Kidney capillary endothelial cell (primary cell): ENCODE data around the gene SEMA3A.
"Not testable (repeated sequence)": the region's sequence is repeated elsewhere in the genome, so short reads cannot be mapped to it uniquely, and the experiment has no call there.

Source experiments
- DNase-seq: peaks from one replicate; pipeline ENCODE4 v3.0.0-alpha.2; 2018; ENCODE audit warnings: low spot score

Gene SEMA3A

GRCh38 chr7:84152995-84153394 lies 41.6 kb downstream of the SEMA3A start:
- no peak for DNase-seq

- DNase-seq = not testable (repeated sequence)
Observed at GRCh38 chr7:84150370-84150769, 44.2 kb downstream of the SEMA3A start.

GRCh38 chr7:84149573-84149972 lies 45.0 kb downstream of the SEMA3A start:
- no peak for DNase-seq

GRCh38 chr7:84145892-84146291 lies 48.7 kb downstream of the SEMA3A start:
- no peak for DNase-seq

GRCh38 chr7:84144935-84145334 lies 49.7 kb downstream of the SEMA3A start:
- no peak for DNase-seq

GRCh38 chr7:84144480-84144879 lies 50.1 kb downstream of the SEMA3A start:
- no peak for DNase-seq

- DNase-seq = no peak
Observed at GRCh38 chr7:84142726-84143125, 51.9 kb downstream of the SEMA3A start.

- DNase-seq = no peak
Observed at GRCh38 chr7:84139986-84140729, 54.4 kb downstream of the SEMA3A start.

- DNase-seq = no peak
Observed at GRCh38 chr7:84138411-84138810, 56.2 kb downstream of the SEMA3A start.

- no peak for DNase-seq
Observed at GRCh38 chr7:84137812-84138211, 56.8 kb downstream of the SEMA3A start.

GRCh38 chr7:84136809-84137208 lies 57.8 kb downstream of the SEMA3A start:
- no peak for DNase-seq

GRCh38 chr7:84136336-84136735 lies 58.3 kb downstream of the SEMA3A start:
- DNase-seq = no peak

- DNase-seq = no peak
Observed at GRCh38 chr7:84134169-84134568, 60.4 kb downstream of the SEMA3A start.

GRCh38 chr7:84125654-84126053 lies 68.9 kb downstream of the SEMA3A start:
- no peak for DNase-seq

GRCh38 chr7:84123965-84124547 lies 70.5 kb downstream of the SEMA3A start:
- peak; percentile 36 for DNase-seq

- no peak for DNase-seq
Observed at GRCh38 chr7:84122582-84123360, 71.8 kb downstream of the SEMA3A start.

- DNase-seq = no peak
Observed at GRCh38 chr7:84117304-84117703, 77.3 kb downstream of the SEMA3A start.

GRCh38 chr7:84113906-84114850 lies 80.4 kb downstream of the SEMA3A start:
- DNase-seq = no peak

GRCh38 chr7:84113286-84113685 lies 81.3 kb downstream of the SEMA3A start:
- no peak for DNase-seq

GRCh38 chr7:84112771-84113170 lies 81.8 kb downstream of the SEMA3A start:
- DNase-seq = no peak

GRCh38 chr7:84111842-84112241 lies 82.7 kb downstream of the SEMA3A start:
- DNase-seq = no peak

- no peak for DNase-seq
Observed at GRCh38 chr7:84110400-84110799, 84.2 kb downstream of the SEMA3A start.
